Gastroesophageal sphincter (tissue), 3 donors: Measurements from ENCODE around the gene KRTAP5-6.

Experiments used
- EP300 ChIP-seq: sonication (generic); formaldehyde crosslinking; IDR thresholded peaks from one replicate; pipeline ENCODE4 v1.6.1; 2017; ENCODE audit warnings: antibody characterized with exemption, mild to moderate bottlenecking
- POLR2A ChIP-seq, 2 donors: fragments of 450-650 bp; IDR thresholded peaks; one replicate each; pipeline ENCODE4 v1.6.1; 2017; ENCODE audit warnings: antibody characterized with exemption in 2 of 2, mild to moderate bottlenecking in 2 of 2, moderate library complexity in 1 of 2
- POLR2AphosphoS5 ChIP-seq: sonication (generic); formaldehyde crosslinking; IDR thresholded peaks from one replicate; pipeline ENCODE4 v1.6.1; 2017; ENCODE audit warnings: antibody characterized with exemption
- TF ChIP-seq, protein P1 (sequence below), 4 experiments: fragments of 200-600 bp in 2 of 4; fragments of 450-650 bp in 2 of 4; sonication (generic) in 1 of 4; IDR thresholded peaks; one replicate each; pipeline ENCODE4 v1.5.1; 2017 to 2019; ENCODE audit warnings: antibody characterized with exemption in 4 of 4, mild to moderate bottlenecking in 2 of 4, moderate library complexity in 2 of 4

DNA sequence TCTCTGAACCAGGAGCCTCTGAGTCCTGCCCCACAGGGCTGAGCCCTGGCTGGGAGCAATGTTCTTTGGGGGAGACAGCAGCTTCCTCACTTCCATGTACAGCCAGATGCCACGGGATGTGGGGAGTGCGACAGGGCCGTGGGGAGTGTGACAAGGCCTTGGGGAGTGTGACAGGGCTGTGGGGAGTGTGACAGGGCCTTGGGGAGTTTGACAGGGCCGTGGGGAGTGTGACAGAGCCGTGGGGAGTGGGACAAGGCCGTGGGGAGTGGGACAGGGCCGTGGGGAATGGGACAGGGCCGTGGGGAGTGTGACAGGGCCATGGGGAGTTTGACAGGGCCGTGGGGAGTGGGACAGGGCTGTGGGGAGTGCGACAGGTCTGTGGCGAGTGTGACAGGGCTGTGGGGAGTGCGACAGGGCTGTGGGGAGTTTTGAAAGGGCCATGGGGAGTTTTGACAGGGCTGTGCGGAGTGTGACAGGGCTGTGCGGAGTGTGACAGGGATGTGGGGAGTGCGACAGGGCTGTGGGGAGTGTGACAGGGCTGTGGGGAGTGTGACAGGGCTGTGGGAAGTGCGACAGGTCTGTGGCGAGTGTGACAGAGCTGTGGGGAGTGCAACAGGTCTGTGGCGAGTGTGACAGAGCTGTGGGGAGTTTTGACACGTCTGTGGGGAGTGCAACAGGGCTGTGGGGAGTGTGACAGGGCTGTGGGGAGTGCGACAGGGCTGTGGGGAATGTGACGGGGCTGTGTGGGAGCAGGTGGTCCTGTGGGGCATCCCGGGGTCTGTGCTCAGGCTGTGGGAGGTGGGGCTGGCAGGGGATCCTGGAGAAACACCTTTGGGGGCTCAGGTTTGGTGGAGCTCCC lies 6.6 kb upstream of the KRTAP5-6 start:
- TF ChIP-seq, protein P1, sequence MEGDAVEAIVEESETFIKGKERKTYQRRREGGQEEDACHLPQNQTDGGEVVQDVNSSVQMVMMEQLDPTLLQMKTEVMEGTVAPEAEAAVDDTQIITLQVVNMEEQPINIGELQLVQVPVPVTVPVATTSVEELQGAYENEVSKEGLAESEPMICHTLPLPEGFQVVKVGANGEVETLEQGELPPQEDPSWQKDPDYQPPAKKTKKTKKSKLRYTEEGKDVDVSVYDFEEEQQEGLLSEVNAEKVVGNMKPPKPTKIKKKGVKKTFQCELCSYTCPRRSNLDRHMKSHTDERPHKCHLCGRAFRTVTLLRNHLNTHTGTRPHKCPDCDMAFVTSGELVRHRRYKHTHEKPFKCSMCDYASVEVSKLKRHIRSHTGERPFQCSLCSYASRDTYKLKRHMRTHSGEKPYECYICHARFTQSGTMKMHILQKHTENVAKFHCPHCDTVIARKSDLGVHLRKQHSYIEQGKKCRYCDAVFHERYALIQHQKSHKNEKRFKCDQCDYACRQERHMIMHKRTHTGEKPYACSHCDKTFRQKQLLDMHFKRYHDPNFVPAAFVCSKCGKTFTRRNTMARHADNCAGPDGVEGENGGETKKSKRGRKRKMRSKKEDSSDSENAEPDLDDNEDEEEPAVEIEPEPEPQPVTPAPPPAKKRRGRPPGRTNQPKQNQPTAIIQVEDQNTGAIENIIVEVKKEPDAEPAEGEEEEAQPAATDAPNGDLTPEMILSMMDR (IDR thresholded peaks at IDR 0.05) = no peak
- TF ChIP-seq POLR2A (IDR thresholded peaks at IDR 0.05) = no peak
- no peak for TF ChIP-seq EP300
- TF ChIP-seq POLR2AphosphoS5 = no peak
